Measurements from ENCODE around the gene CHP1.

DNA sequence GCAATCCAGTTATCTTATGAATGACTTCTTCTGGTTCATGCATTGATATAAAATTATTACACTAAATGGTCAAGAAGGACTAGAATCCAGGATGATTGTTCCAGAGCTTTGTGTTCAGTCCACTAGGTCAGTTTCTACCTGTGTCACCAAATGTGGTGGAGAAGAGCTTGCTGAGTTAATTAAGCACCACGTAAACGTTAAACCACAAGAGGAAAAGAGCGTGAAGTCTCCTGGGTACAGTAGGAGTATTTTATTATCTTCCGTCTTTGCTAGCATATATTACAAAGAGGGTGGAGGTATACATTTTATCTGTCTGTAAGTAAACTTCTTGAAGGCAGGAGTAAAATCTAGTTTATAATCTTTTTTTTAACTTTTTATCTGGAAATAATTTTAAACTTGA is 23.5 kb downstream of the CHP1 start:
- TF ChIP-seq, protein P1, sequence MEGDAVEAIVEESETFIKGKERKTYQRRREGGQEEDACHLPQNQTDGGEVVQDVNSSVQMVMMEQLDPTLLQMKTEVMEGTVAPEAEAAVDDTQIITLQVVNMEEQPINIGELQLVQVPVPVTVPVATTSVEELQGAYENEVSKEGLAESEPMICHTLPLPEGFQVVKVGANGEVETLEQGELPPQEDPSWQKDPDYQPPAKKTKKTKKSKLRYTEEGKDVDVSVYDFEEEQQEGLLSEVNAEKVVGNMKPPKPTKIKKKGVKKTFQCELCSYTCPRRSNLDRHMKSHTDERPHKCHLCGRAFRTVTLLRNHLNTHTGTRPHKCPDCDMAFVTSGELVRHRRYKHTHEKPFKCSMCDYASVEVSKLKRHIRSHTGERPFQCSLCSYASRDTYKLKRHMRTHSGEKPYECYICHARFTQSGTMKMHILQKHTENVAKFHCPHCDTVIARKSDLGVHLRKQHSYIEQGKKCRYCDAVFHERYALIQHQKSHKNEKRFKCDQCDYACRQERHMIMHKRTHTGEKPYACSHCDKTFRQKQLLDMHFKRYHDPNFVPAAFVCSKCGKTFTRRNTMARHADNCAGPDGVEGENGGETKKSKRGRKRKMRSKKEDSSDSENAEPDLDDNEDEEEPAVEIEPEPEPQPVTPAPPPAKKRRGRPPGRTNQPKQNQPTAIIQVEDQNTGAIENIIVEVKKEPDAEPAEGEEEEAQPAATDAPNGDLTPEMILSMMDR (conservative IDR thresholded peaks at IDR 0.05; ENCODE audit: low read depth, low read length) = no peak
- TF ChIP-seq EZH2 (IDR thresholded peaks at IDR 0.05; ENCODE audit: borderline replicate concordance, low read depth, low read length, poor library complexity, severe bottlenecking) = no peak

Measured in A673 (cell line).